Mucosa of rectum (tissue), 2 donors: ENCODE measurements around the gene UPK1B.
"Not testable (repeated sequence)": the region's sequence is repeated elsewhere in the genome, so short reads cannot be mapped to it uniquely, and the experiment has no call there.

Source experiments
- H3K27ac ChIP-seq, 2 donors: one replicate each; pipeline ENCODE4 v1.7.0; 2013; ENCODE audit warnings: inconsistent platforms in 2 of 2, low read depth in 2 of 2, low read length in 2 of 2
- H3K27me3 ChIP-seq, 2 donors: one replicate each; pipeline ENCODE4 v1.7.0; 2013; ENCODE audit warnings: low read length in 2 of 2; ENCODE audit not compliant: control insufficient read depth in 2 of 2, insufficient read depth in 2 of 2
- H3K36me3 ChIP-seq, 2 donors: one replicate each; pipeline ENCODE4 v1.7.0; 2013; ENCODE audit warnings: low read length in 2 of 2; ENCODE audit not compliant: control insufficient read depth in 2 of 2, insufficient read depth in 2 of 2
- H3K4me1 ChIP-seq, 2 donors: one replicate each; pipeline ENCODE4 v1.7.0; 2013; ENCODE audit warnings: low read length in 2 of 2, mild to moderate bottlenecking in 1 of 2; ENCODE audit not compliant: control insufficient read depth in 2 of 2, insufficient read depth in 2 of 2
- H3K4me3 ChIP-seq, 2 donors: one replicate each; pipeline ENCODE4 v1.7.0; 2013; ENCODE audit warnings: low read length in 2 of 2
- H3K9ac ChIP-seq, 2 donors: one replicate each; pipeline ENCODE4 v1.7.0; 2013; ENCODE audit warnings: low read length in 2 of 2, low read depth in 1 of 2, mild to moderate bottlenecking in 1 of 2
- H3K9me3 ChIP-seq, 2 donors: one replicate each; pipeline ENCODE4 v1.7.0; 2013; ENCODE audit warnings: low read length in 2 of 2; ENCODE audit not compliant: control insufficient read depth in 2 of 2
- donor health status: healthy.
- donor health status: Normal muscosa, but diverticular disease.

Gene UPK1B

GRCh38 chr3:119147494-119147893 lies 25.9 kb upstream of the UPK1B start:
- H3K9ac ChIP-seq: no peak overlapping the region

GRCh38 chr3:119148493-119149180 lies 24.8 kb upstream of the UPK1B start:
- Histone ChIP-seq H3K9ac (no peak overlapping the region), H3K4me3 (no peak overlapping the region), H3K4me1 (no peaks in the 10 kb centered on the region), H3K27ac (no peak overlapping the region), H3K36me3 (no peaks in the 10 kb centered on the region), H3K9me3 (no peaks in the 10 kb centered on the region), H3K27me3 (no peaks in the 10 kb centered on the region)

More at GRCh38 chr3:119147494-119147893, 25.9 kb upstream of the UPK1B start:
- Histone ChIP-seq H3K27me3 (no peaks in the 10 kb centered on the region), H3K9me3 (no peaks in the 10 kb centered on the region), H3K4me1 (no peaks in the 10 kb centered on the region), H3K4me3 (no peak overlapping the region), H3K27ac (no peak overlapping the region), H3K36me3 (no peaks in the 10 kb centered on the region)

GRCh38 chr3:119149484-119149883 lies 23.9 kb upstream of the UPK1B start:
- Histone ChIP-seq H3K4me3 (no peak overlapping the region), H3K9ac (no peak overlapping the region), H3K27ac (no peak overlapping the region), H3K4me1 (no peaks in the 10 kb centered on the region), H3K27me3 (no peaks in the 10 kb centered on the region), H3K9me3 (no peaks in the 10 kb centered on the region), H3K36me3 (no peaks in the 10 kb centered on the region)

- Histone ChIP-seq H3K36me3 (no peaks in the 10 kb centered on the region), H3K9ac (no peak overlapping the region), H3K4me1 (no peaks in the 10 kb centered on the region), H3K9me3 (no peaks in the 10 kb centered on the region), H3K27me3 (no peaks in the 10 kb centered on the region), H3K27ac (no peak overlapping the region), H3K4me3 (no peak overlapping the region)
Observed at GRCh38 chr3:119156868-119157267, 16.5 kb upstream of the UPK1B start.

- H3K27ac ChIP-seq: no peak overlapping the region
- no peak overlapping the region for H3K4me3 ChIP-seq
- H3K36me3 ChIP-seq: no peaks in the 10 kb centered on the region
- H3K27me3 ChIP-seq: no peaks in the 10 kb centered on the region
- H3K9ac ChIP-seq: no peak overlapping the region
- H3K9me3 ChIP-seq: no peaks in the 10 kb centered on the region
- no peaks in the 10 kb centered on the region for H3K4me1 ChIP-seq
Observed at GRCh38 chr3:119157971-119158370, 15.4 kb upstream of the UPK1B start.

- Histone ChIP-seq H3K9me3 (no peaks in the 10 kb centered on the region), H3K4me1 (no peaks in the 10 kb centered on the region), H3K4me3 (no peak overlapping the region), H3K36me3 (no peaks in the 10 kb centered on the region), H3K27ac (no peak overlapping the region), H3K27me3 (no peaks in the 10 kb centered on the region), H3K9ac (no peak overlapping the region)
Observed at GRCh38 chr3:119160361-119160760, 13.0 kb upstream of the UPK1B start.

GRCh38 chr3:119160815-119161214 lies 12.6 kb upstream of the UPK1B start:
- Histone ChIP-seq H3K27ac (no peak overlapping the region), H3K9me3 (no peaks in the 10 kb centered on the region), H3K4me1 (no peaks in the 10 kb centered on the region), H3K4me3 (no peak overlapping the region), H3K36me3 (no peaks in the 10 kb centered on the region), H3K9ac (no peak overlapping the region), H3K27me3 (no peaks in the 10 kb centered on the region)

- no peak overlapping the region for H3K9ac ChIP-seq
- H3K36me3 ChIP-seq: no peaks in the 10 kb centered on the region
- H3K9me3 ChIP-seq: no peaks in the 10 kb centered on the region
- no peaks in the 10 kb centered on the region for H3K4me1 ChIP-seq
- no peak overlapping the region for H3K4me3 ChIP-seq
- H3K27me3 ChIP-seq: no peaks in the 10 kb centered on the region
- H3K27ac ChIP-seq: no peak overlapping the region
Observed at GRCh38 chr3:119161240-119161639, 12.2 kb upstream of the UPK1B start.

- not testable (repeated sequence) for H3K36me3 ChIP-seq, H3K9me3 ChIP-seq, H3K4me1 ChIP-seq, H3K4me3 ChIP-seq, H3K27me3 ChIP-seq, H3K9ac ChIP-seq, H3K27ac ChIP-seq
Observed at GRCh38 chr3:119164745-119165144, 8.7 kb upstream of the UPK1B start.

- H3K27me3 ChIP-seq: no peaks in the 10 kb centered on the region
- no peaks in the 10 kb centered on the region for H3K36me3 ChIP-seq
- H3K9ac ChIP-seq: no peak overlapping the region
- no peak overlapping the region for H3K4me3 ChIP-seq
- no peaks in the 10 kb centered on the region for H3K4me1 ChIP-seq
- no peaks in the 10 kb centered on the region for H3K9me3 ChIP-seq
- no peak overlapping the region for H3K27ac ChIP-seq
Observed at GRCh38 chr3:119170821-119171220, 2.6 kb upstream of the UPK1B start.
